ENCODE results near the gene CEP83.

DNA sequence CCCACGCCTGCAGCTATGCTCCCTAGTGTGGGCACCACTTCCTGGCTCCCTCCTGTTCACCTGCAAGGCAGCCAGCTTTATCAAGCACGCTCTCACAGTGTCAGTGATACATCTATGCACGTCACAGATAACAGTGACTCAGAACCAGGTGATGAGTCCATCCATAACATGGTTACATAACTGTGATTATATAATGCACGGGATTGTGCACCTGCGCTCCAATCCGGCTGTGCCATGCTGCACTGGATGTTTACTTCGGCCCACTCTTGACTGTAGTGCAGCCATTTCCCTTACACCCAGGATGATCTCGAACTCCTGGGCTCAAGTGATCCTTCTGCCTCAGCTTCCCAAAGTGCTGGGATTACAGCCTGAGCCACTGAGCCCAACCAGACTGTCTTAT, 38.4 kb upstream of the CEP83 start:
- TF ChIP-seq POLR2A (IDR thresholded peaks at IDR 0.05; ENCODE audit: low read depth) = no peak
- TF ChIP-seq, protein P1, sequence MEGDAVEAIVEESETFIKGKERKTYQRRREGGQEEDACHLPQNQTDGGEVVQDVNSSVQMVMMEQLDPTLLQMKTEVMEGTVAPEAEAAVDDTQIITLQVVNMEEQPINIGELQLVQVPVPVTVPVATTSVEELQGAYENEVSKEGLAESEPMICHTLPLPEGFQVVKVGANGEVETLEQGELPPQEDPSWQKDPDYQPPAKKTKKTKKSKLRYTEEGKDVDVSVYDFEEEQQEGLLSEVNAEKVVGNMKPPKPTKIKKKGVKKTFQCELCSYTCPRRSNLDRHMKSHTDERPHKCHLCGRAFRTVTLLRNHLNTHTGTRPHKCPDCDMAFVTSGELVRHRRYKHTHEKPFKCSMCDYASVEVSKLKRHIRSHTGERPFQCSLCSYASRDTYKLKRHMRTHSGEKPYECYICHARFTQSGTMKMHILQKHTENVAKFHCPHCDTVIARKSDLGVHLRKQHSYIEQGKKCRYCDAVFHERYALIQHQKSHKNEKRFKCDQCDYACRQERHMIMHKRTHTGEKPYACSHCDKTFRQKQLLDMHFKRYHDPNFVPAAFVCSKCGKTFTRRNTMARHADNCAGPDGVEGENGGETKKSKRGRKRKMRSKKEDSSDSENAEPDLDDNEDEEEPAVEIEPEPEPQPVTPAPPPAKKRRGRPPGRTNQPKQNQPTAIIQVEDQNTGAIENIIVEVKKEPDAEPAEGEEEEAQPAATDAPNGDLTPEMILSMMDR (IDR thresholded peaks at IDR 0.05) = no peak
- no peak for TF ChIP-seq POLR2AphosphoS5 (IDR thresholded peaks at IDR 0.05)
